OCI-LY1 (cell line): ENCODE measurements around the gene PRTFDC1.

Source experiments
- H2AFZ ChIP-seq: fragments of 200-600 bp; sonication (generic), shearing (Covaris generic); 2 replicates; pipeline ENCODE4 v1.6.0; 2014; ENCODE audit warnings: antibody characterized with exemption, mild to moderate bottlenecking, low read length
- H3F3A ChIP-seq: fragments of 200-600 bp; sonication (generic), shearing (Covaris generic); 2 replicates; pipeline ENCODE4 v1.6.0; 2014; ENCODE audit warnings: mild to moderate bottlenecking, antibody characterized with exemption, low read length, moderate library complexity; ENCODE audit not compliant: insufficient read depth
- H3K27ac ChIP-seq: fragments of 200-600 bp; sonication (generic); 2 replicates; pipeline ENCODE4 v1.5.1; 2014; ENCODE audit warnings: low read length, mixed run types, mild to moderate bottlenecking, low read depth; ENCODE audit not compliant: poor library complexity, severe bottlenecking
- H3K27me3 ChIP-seq: fragments of 200-600 bp; sonication (generic); 2 replicates; pipeline ENCODE4 v1.6.0; 2014; ENCODE audit warnings: antibody characterized with exemption, mild to moderate bottlenecking, low read length, moderate library complexity; ENCODE audit not compliant: insufficient read depth
- H3K36me3 ChIP-seq: fragments of 200-600 bp; sonication (generic); 2 replicates; pipeline ENCODE4 v1.6.1; 2014; ENCODE audit warnings: mild to moderate bottlenecking, antibody characterized with exemption, low read length, moderate library complexity, mixed read lengths; ENCODE audit not compliant: insufficient read depth
- H3K4me1 ChIP-seq: fragments of 200-600 bp; sonication (generic); 2 replicates; pipeline ENCODE4 v1.5.1; 2014; ENCODE audit warnings: mild to moderate bottlenecking, low read length, moderate library complexity; ENCODE audit not compliant: insufficient read depth, severe bottlenecking
- H3K4me2 ChIP-seq: fragments of 200-600 bp; sonication (generic), shearing (Covaris generic); 2 replicates; pipeline ENCODE4 v1.6.1; 2014; ENCODE audit warnings: low read length
- H3K4me3 ChIP-seq: fragments of 200-600 bp; sonication (generic); 2 replicates; pipeline ENCODE4 v1.5.1; 2014; ENCODE audit warnings: low read length, low read depth, mild to moderate bottlenecking, mixed read lengths; ENCODE audit not compliant: poor library complexity, severe bottlenecking
- H3K79me2 ChIP-seq: fragments of 200-600 bp; shearing (Covaris generic); 2 replicates; pipeline ENCODE4 v1.6.1; 2016; ENCODE audit warnings: mixed run types, low read length, mixed read lengths; ENCODE audit not compliant: insufficient read depth
- H3K9ac ChIP-seq: fragments of 200-600 bp; sonication (generic), shearing (Covaris generic); 2 replicates; pipeline ENCODE4 v1.6.1; 2014; ENCODE audit warnings: mild to moderate bottlenecking, low read length, mixed read lengths
- H3K9me2 ChIP-seq: fragments of 200-600 bp; sonication (generic), shearing (Covaris generic); 2 replicates; pipeline ENCODE4 v1.6.1; 2014; ENCODE audit warnings: low read depth, mild to moderate bottlenecking, low read length, mixed read lengths
- H3K9me3 ChIP-seq: fragments of 200-600 bp; shearing (Covaris generic); 2 replicates; pipeline ENCODE4 v1.6.1; 2014; ENCODE audit warnings: low read length, mixed read lengths
- H4K20me1 ChIP-seq: fragments of 200-600 bp; sonication (generic), shearing (Covaris generic); 2 replicates; pipeline ENCODE4 v1.6.0; 2016; ENCODE audit warnings: mild to moderate bottlenecking, low read length; ENCODE audit not compliant: insufficient read depth
- EZH2 ChIP-seq: fragments of 200-600 bp; sonication (generic), shearing (Covaris generic); IDR thresholded peaks from 2 replicates; pipeline ENCODE4 v1.8.0; 2017; ENCODE audit warnings: borderline replicate concordance, mixed run types, mild to moderate bottlenecking, antibody characterized with exemption, low read length, moderate library complexity, mixed read lengths
- TF ChIP-seq, protein P1 (sequence below): fragments of 200-600 bp; sonication (generic), shearing (Covaris generic); IDR thresholded peaks from 2 replicates; pipeline ENCODE4 v1.5.1; 2017; ENCODE audit warnings: mild to moderate bottlenecking, antibody characterized with exemption, low read length, moderate library complexity, mixed read lengths

PRTFDC1 gene

DNA sequence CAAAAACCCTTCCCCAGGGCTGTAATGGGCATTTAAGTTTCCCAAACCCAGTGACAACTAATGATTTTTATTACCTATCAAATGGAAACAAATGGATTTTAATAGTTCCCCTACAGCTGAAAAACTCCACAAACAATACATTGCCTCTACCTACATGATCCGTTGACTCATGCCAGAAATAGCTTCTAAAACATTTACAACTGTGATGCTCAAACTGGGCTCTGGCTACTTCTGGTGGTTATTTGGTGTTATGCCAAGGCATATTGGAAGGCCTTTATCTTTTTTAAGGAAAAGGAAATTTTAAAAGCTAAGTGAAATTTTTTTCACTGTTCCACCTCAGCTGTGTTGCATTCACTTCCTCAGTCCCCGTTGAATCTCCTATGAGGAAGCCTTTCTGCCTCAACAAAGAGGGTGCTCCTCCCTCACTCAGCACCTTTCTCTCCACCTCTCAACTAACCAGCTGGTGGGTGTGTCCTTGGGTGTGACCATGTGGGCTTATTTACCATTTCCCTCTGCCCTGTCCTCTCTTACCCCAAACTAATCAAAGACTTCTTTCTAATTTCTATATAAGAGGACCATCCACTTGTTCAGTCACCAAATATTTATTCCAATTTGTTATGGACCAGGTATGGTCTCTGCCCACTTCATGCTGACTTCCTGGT, 82.9 kb downstream of the PRTFDC1 start:
- H3K27ac ChIP-seq = no peak overlapping the region
- H3K4me3 ChIP-seq = no peak overlapping the region
- H3K9me3 ChIP-seq = no peaks in the 10 kb centered on the region
- no peaks in the 10 kb centered on the region for H4K20me1 ChIP-seq
- no peaks in the 10 kb centered on the region for H3K4me1 ChIP-seq
- no peak overlapping the region for H3K4me2 ChIP-seq
- no peaks in the 10 kb centered on the region for H3K27me3 ChIP-seq
- TF ChIP-seq, protein P1, sequence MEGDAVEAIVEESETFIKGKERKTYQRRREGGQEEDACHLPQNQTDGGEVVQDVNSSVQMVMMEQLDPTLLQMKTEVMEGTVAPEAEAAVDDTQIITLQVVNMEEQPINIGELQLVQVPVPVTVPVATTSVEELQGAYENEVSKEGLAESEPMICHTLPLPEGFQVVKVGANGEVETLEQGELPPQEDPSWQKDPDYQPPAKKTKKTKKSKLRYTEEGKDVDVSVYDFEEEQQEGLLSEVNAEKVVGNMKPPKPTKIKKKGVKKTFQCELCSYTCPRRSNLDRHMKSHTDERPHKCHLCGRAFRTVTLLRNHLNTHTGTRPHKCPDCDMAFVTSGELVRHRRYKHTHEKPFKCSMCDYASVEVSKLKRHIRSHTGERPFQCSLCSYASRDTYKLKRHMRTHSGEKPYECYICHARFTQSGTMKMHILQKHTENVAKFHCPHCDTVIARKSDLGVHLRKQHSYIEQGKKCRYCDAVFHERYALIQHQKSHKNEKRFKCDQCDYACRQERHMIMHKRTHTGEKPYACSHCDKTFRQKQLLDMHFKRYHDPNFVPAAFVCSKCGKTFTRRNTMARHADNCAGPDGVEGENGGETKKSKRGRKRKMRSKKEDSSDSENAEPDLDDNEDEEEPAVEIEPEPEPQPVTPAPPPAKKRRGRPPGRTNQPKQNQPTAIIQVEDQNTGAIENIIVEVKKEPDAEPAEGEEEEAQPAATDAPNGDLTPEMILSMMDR = no peak
- no peak for TF ChIP-seq EZH2
- H3K9ac ChIP-seq = no peak overlapping the region
- H3F3A ChIP-seq = no peaks in the 10 kb centered on the region
- no peaks in the 10 kb centered on the region for H3K9me2 ChIP-seq
- H3K79me2 ChIP-seq = no peaks in the 10 kb centered on the region
- no peak overlapping the region for H2AFZ ChIP-seq
- no peaks in the 10 kb centered on the region for H3K36me3 ChIP-seq

DNA sequence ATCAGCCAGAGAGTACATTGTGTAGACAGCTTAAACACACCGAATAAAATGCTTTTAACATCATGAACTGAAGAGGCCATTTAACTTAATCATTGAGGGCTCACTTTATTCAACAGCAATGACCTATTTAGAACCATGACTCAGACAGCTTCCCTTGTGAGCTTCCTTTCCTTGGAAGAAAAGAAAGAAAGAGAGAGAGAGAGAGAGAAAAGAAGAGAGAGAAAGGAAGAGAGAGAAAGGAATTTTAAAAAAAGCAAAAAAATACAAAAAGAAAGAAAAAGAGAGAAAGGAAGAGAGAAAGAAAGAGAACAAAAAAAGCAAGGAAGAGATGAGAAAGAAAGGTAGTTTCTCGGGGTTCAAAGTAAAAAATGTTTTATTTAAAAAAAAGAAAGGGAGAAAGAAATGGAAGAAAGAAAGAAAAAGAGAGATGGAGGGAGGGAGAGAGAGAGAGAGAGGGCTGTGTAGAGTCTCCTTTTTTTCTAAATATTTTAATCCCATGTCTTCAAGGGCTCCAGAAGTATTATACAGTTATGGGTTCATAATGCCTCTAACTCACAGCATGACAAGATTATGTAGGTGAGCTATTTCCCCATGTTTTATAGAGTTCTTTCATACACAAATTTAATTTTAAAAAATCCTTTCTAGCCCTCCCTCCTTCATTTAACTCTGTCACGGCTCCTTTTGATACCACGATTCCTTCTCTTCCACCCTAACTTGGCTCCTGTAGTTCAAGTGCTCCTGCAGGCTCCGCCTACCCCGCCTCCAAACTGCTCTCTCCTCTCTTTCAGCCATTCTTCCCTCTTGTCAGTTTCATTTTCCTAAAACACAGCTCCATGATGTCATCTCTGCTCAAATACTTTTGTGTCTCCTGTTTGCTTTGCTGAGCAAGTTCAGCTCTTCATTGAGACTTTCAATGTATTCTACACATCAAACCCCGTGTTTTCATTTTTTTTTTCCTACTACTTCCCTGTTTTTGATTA, 85.5 kb downstream of the PRTFDC1 start:
- no peak overlapping the region for H2AFZ ChIP-seq
- no peak overlapping the region for H3K4me3 ChIP-seq
- H4K20me1 ChIP-seq = no peaks in the 10 kb centered on the region
- no peaks in the 10 kb centered on the region for H3K9me3 ChIP-seq
- no peak overlapping the region for H3K9ac ChIP-seq
- no peaks in the 10 kb centered on the region for H3K4me1 ChIP-seq
- no peaks in the 10 kb centered on the region for H3K27me3 ChIP-seq
- H3K9me2 ChIP-seq = no peaks in the 10 kb centered on the region
- no peak for TF ChIP-seq EZH2
- TF ChIP-seq, protein P1 = no peak
- H3K36me3 ChIP-seq = no peaks in the 10 kb centered on the region
- H3K4me2 ChIP-seq = no peak overlapping the region
- no peak overlapping the region for H3K27ac ChIP-seq
- H3F3A ChIP-seq = no peaks in the 10 kb centered on the region
- H3K79me2 ChIP-seq = no peaks in the 10 kb centered on the region

DNA sequence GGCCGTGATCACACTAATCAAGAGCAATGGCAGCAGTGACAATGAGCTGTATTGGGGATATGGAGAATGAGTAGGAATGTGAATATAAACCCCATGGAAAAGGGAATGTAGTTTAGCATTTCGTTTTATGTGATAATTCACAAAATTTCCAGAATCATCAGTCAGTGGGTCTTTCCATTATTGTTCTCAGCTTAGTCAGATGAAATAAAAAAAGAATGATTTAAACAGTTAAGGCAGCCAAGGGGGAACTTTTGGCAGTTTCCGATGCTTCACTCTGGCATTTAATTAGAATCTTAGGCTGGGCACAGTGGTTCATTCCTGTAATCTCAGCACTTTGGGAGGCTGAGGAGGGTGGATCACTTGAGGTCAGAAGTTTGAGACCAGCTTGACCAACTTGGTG, 86.6 kb downstream of the PRTFDC1 start:
- no peaks in the 10 kb centered on the region for H3K27me3 ChIP-seq
- H3K27ac ChIP-seq = no peak overlapping the region
- H3K79me2 ChIP-seq = no peaks in the 10 kb centered on the region
- no peaks in the 10 kb centered on the region for H3K4me1 ChIP-seq
- H2AFZ ChIP-seq = no peak overlapping the region
- no peak overlapping the region for H3K9ac ChIP-seq
- TF ChIP-seq, protein P1 = no peak
- no peak for TF ChIP-seq EZH2
- H3K4me3 ChIP-seq = no peak overlapping the region
- H3K9me3 ChIP-seq = no peaks in the 10 kb centered on the region
- H3K36me3 ChIP-seq = no peaks in the 10 kb centered on the region
- H3K4me2 ChIP-seq = no peak overlapping the region
- no peaks in the 10 kb centered on the region for H3K9me2 ChIP-seq
- H4K20me1 ChIP-seq = no peaks in the 10 kb centered on the region
- H3F3A ChIP-seq = no peaks in the 10 kb centered on the region
